OCI-M2 (cell line): ENCODE measurements around the gene TUBA3E.
"Not testable (repeated sequence)": the region's sequence is repeated elsewhere in the genome, so short reads cannot be mapped to it uniquely, and the experiment has no call there.

Experiments
- DNase-seq: peaks from one replicate; lab custom pipeline; 2025; ENCODE audit not compliant: unreplicated experiment; lab: John Stamatoyannopoulos, UW

TUBA3E gene

DNA sequence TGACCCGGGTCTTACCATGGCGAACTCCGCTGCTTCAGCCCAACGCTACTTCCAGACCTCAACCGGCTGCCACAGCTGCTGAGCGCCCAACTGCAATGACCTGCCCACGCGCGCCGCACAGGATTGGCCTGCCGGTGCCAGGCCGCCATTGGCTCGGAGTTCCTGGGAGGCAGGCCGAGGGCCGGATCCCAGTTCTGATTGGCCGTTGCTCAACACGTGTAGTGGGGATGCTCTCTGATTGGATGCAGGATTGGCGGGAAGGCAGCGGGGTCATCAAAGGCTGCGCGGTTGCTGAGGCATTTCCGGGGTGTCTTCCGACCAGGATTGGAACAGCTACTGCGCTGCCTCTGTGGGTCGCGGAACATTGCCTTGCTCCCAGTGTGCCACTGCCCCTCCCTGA lies at the start of gene TUBA3E:
TSS of gene TUBA3E (minus strand) at position 97 of the 400 bp plus-strand sequence. CDS start at position 18, 79 bp downstream.
- DNase-seq, result no peak

DNA sequence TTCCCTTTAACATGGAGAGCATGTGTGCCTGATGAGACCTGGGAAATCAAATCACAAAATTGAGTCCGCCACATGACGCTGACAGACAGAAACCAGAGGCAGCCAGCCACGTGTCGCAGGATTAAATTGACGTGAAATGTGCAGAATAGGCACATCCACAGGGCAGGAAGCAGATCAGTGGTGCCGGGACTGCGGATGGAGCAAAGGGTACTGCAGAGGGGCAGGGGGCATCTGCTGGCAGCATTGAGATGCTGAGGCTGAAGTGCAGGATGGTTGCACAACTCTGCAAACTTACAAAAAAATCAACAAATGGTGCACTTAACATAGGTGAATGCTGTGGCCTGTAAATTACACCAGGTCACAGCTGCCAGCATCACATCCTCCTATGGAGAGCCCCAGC lies 48.2 kb upstream of the TUBA3E start:
- no peak for DNase-seq

DNA sequence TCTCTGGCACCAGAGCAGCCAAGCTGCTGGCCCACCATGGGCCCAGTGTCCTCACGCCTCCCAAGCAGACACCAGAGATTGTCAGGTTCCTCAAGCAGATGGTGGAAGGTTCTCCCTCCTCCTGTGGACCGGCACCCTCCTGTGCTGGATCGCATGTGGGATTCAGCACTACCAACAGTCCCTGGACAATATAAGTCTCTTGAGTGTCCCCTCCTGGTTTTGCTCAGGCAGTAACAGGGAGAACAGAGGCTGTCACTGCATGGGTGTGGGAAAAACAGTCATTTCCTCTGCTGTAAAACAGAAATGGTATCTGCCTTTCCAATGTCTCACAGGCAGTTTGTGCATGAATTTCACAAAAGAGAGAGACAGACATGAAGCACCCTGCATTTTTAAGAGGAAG lies 47.7 kb upstream of the TUBA3E start:
- no peak for DNase-seq

DNA sequence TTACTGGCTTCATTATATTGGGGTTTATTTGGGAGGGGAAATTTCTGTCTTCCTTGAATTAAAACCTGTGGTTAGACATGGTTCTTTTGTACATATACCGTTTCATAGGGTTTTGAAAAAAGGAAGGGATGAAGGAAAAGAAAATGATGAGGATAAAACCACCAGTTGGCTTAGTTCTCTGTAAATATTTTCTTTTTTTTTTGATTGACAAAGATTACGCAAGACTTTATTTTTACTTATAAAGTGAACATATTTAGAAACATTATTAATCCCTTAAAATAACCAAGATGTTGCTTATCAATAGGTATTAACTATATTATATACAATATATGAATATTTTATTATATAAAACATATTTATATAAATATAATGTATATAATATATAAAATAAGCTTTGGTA lies 45.1 kb upstream of the TUBA3E start:
- DNase-seq, result no peak

DNA sequence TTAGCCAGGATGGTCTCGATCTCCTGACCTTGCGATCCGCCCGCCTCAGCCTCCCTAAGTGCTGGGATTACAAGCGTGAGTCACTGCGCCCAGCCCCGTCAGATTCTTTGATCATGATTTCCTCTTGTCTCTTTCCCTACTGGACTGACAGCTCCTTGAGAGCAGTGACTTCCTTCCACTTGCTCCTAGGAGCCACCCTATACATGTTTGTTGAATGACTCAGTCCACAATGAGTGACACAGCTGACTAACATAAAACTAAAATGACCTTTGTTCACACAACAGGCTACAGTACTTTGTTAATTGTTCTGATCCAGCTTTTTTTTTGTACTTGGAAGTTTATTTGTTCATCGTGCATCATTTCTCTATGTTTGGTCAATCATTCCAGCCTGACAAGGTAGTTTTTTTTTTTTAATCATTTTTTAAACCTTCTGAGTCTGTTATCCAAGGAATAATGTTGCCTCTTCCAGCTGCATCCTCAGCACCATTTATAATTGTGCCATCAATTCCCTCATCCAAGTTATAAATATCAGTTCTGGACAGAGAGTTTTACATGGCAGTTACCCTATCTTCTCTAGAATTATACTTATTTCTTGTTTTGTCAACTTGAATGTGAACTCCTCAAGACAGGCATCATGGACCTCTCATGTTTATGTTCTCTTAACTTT lies 42.9 kb upstream of the TUBA3E start:
- no peak for DNase-seq

DNA sequence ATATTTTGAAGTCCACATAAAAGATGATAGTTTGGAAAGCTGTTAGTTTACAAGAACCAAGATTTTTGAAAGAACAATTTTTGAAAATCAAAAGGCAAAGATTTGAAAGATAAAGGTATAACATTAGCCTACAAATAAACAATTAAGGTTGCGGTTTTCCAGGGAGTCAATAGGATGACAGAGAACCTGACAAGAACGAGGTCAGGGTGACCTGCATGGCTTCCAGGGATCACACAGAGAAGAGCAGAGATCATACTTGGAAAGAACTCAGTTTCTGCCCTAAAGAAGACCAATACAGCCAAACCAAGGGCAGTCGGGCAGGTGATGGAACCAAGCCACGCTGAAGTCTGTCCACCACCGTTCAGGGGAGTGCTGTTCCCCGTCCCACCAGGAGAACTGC lies 41.3 kb upstream of the TUBA3E start:
- DNase-seq, result not testable (repeated sequence)

DNA sequence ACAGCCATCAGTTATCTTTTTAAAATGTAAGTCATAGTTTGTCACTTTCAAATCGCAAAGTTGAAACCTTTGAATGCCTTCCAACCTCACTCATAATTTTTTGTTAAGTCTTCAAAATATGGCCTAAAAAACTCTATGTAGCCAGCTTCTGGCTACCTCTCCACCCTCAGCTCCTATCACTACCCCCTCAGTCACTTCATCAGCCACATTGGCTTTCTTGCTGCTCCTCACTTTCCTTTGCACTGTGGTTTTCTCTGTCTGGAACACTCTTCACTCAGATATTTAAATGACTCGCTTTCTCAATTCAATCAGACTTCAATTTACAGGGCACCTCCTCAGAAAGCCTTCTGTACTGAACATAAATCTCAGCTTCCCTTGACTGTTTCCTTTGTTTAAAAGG lies 34.8 kb upstream of the TUBA3E start:
- not testable (repeated sequence) for DNase-seq

DNA sequence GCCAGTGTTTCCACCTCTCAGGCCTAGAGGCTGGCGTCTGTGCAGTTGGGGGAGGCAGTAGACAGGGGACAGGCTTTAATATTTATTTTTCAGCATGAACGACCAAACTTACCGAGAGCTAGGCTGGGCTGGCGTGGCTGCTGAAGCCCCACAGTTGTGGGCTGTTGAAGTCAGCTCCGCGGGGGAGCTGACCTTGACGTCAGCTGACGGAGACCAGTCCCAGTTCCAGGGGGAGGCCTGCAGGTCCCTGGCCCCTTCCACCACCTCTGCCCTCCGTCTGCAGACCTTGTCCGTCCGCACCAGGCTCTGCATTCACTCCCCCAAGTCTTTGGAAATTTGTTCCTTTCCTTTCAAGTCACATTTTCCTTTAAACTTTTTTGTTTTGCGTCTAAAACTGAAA lies 33.4 kb upstream of the TUBA3E start:
- DNase-seq, result no peak

DNA sequence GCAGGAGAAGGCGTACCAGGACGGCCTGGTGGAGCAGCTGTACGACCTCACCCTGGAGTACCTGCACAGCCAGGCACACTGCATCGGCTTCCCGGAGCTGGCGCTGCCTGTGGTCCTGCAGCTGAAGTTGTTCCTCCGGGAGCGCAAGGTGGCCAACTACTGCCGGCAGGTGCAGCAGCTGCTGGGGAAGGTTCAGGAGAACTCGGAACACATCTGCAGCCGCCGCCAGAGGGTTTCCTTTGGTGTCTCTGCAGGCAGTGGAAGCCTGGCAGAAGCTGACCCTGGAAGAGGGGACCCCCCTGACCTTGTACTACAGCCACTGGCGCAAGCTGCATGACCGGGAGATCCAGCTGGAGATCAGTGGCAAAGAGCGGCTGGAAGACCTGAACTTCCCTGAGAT lies 32.7 kb upstream of the TUBA3E start:
- DNase-seq, result not testable (repeated sequence)

DNA sequence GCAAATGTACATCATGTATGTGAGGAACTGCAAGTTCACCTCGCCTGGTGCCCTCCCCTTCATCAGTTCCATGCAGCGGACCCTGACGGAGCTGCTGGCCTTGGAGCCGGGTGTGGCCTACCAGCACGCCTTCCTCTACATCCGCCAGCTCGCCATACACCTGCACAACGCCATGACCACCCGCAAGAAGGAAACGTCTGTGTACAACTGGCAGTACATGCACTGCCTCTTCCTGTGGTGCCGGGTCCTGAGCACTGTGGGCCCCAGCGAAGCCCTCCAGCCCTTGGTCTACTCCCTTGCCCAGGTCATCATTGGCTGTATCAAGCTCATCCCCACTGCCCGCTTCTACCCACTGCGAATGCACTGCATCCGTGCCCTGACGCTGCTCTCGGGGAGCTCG lies 32.1 kb upstream of the TUBA3E start:
- not testable (repeated sequence) for DNase-seq

DNA sequence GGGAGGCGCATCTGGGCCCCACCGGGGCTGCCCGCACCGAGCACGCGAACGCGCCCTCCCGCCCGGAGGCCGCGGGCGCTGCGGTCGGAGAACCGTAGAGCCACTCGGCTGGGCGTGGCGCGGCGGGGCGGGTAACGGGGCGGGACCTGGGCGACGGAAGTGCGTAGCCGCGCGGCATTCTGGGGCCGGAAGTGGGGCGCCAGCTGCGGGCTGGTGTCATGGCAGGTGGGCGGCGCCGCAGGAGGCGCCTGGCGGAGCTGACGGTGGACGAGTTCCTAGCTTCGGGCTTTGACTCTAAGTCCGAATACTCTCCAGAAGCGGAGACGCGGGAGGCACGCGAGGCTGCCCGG lies 30.9 kb upstream of the TUBA3E start:
- not testable (repeated sequence) for DNase-seq

DNA sequence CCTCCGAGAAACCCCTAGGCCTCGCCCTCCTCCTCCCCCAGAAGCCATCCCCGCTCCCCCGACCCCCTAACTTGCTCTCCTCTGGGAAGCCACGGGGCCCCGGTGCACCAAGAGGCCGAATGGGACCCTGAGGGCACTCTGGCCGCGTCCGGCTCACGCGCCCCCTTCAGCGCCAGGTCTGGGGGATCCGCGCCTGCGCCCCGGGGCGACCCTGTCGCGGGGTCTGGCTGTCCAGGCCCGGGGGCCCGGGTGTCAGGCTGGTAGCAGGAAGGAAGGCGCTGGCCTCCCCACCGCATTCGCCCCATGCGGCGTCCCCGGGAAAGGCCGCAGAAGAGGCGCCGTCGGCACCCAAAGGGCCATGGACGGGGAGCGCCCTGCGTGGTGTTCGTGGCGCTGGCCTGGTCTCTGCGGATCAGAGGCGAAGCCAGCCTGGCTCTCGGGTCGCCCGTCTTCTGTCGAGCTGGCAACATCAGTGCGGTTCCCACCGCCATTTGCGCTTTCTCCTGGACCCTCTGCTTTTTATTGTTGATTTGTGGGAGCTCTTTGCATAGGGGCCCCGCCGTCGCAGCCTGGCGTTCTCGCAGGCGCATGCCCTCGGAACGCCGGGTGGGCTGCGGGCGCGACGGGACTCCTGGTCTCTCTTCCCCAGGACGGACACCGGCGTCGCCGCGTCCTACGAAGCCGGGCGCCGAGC lies 30.4 kb upstream of the TUBA3E start:
- not testable (repeated sequence) for DNase-seq

DNA sequence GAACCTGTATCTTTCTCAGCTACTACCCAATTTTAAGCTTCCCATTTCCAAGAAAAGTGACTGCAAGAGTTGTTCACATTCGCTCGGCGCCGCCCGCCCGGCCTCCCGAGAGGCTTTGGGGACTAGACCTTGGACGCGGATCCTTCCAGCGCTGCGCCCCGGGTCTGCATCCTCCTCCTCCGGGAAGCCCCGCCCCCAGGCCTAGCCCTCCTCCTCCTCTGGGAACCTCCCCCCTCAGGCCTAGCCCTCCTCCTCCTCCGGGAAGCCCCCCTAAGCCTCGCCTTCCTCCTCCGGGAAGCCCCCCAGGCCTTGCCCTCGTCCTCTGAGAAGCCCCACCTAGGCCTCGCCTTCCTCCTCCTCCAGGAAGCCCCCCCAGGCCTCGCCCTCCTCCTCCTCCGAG lies 29.8 kb upstream of the TUBA3E start:
- DNase-seq, result not testable (repeated sequence)

DNA sequence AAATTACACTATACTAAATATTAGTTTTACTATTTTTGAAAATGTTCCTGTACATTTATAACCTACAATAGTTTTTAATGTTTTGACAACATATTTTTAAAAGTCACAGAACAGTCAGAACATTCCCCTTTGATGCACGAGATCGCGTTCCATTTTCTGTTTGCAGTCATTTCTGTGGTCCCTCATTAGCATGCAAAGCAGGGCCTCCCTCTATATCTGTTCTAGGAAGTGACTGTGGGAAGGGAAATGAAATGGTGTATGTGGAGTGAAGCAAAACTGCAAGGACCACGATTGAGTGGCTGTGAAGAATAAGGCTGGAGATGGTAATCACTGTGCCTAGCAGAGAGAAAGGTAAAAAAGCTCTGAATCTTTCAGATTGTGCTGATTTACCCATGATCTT lies 24.3 kb upstream of the TUBA3E start:
- DNase-seq, result not testable (repeated sequence)

DNA sequence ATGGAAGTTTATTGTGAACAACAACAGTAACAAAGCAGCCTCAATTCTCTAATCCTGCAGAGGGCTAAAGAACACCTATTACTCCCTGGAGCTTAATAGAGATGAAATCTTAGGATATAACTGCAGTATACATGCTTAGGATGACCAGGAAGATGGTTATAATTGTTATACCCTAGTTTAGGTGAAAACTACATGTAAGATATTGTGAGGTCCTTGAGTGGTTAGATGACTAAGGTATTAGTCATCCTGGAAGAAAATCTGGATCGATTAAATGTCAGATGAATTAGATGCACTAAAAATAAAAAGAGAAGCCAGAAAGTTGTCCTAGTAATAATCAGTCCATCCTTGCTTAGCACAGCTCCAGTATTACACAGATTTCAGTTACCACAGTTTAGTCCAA lies 22.3 kb upstream of the TUBA3E start:
- DNase-seq, result not testable (repeated sequence)

DNA sequence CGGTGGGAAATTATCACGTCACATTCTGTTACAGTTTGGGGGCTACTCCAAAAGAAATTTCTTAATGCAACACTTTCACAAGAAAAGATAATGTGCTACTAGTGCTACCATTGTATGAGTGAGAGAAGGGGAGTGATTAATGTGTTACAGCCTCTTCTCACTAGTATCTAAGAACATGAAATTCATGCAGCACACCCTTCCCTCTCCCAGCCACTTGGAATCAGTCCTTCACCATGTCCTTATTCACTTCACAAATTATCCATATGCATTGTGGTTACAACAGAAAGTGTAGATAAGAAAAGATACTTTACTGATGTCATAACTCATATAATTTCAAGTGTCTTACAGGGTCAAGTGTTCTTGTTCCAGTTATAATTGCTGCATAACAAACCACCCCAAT lies 20.9 kb upstream of the TUBA3E start:
- DNase-seq, result not testable (repeated sequence)

DNA sequence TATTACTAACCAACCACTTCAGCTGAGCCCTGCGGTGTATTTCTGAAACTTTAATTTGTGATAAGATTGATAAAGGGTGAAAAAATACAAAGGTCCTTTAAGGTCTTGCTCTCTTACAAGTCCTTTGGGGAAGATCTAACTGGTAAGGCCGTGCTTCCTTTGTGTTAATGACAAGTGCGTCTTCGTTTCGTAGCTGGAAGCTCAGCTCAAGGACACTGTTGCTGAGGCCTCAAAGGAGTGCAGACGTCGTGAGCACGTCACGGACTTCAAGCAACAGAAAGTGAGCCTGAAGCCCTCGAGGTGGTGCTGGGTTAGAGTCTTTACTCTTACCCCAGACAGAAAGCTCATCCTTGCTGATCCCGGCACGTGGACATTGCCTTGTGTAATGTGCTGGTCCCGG lies 8.8 kb upstream of the TUBA3E start:
- not testable (repeated sequence) for DNase-seq

DNA sequence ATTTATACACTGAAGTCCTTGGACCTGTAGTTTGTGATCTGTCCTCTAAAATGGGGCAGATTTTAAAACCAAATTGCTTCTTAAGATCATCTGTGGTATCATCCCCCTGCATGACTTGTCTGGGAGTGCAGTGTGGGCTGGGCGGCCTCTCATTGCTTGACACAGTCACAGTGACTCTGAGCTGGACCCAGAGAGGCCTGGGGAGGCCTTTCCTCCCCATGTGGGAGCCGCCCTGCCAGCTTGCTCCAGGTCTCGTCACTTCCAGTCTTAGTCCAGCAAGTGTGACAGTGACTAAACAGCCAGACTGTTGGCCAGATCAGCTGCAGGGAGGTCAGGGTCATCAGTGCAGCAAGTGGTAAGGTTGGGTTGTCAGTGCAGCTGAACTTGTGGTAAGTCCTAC lies 4.9 kb upstream of the TUBA3E start:
- not testable (repeated sequence) for DNase-seq

DNA sequence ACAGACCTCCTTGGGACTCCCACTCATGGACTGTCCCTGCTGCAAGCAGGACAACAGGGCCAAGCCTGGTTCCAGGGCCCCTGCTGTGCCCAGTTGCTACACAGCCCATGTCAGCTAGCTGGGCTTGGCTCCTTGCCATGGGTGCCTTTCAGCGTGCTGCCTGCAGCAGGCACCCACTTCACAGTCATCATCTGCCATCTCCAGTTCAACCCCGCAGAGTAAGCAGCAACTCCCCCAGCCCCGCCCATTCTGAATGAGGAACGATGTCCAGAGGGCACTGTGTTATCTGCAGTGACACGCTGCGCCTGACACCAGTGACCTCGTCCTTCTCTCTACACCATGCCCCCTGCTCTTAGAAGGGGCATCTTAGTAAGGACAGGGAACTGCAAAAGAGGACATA lies 4.3 kb upstream of the TUBA3E start:
- not testable (repeated sequence) for DNase-seq

DNA sequence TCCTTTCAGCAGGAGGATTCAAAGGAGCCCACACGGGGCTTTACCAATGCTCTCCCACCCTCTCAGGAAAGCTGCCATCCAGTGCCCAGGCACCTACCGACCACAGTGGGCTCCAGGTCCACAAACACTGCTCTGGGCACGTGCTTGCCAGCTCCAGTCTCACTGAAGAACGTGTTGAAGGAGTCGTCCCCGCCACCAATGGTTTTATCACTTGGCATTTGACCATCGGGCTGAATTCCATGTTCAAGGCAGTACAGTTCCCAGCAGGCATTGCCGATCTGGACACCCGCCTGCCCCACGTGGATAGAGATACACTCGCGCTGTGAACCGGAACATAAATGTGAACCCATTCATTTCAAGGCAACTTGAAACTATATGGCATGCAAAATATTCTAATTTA lies 2.2 kb downstream of the TUBA3E start:
- DNase-seq, result not testable (repeated sequence)

DNA sequence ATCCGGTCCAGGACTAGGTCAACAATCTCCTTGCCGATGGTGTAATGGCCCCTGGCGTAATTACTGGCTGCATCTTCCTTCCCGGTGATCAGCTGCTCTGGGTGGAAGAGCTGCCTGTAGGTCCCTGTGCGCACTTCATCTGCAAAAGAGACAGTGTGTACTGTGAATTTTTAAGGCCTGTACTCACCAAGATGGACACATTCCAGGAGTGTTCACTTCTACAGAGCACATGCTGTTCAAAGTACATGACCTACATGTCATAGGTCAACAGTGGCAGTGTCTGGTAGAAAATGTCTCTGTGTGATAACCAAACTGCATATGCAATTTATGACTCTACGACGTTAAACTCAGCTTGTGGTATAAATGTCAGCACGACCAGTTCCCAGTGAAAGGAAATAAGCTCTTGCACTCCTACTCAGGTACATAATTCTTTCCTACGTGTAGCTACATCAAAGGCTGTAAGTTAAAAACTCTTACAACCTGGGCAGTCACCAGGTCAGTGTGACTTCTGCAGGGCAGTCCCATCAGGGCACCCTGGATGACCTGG lies 3.1 kb downstream of the TUBA3E start:
- DNase-seq, result not testable (repeated sequence)

DNA sequence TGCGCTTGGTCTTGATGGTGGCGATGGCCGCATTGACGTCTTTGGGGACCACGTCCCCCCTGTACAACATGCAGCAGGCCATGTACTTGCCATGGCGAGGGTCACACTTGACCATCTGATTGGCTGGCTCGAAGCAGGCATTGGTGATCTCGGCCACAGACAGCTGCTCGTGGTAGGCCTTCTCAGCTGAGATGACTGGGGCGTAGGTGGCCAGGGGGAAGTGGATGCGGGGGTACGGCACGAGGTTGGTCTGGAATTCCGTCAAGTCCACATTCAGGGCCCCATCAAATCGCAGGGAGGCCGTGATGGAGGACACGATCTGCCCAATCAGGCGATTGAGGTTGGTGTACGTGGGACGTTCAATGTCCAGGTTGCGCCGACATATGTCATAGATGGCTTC lies 4.4 kb downstream of the TUBA3E start:
- not testable (repeated sequence) for DNase-seq
